Bronchial epithelial cell (primary cell): ENCODE data around the gene GPR179. TPM values are rescaled to one million over a fixed set of nuclear protein-coding genes. Genes with fewer than 3 reads are reported as not detected.

Source experiments
- DNase-seq: peaks from one replicate; pipeline ENCODE4 v3.0.0-alpha.2; 2010; ENCODE audit warnings: low read depth
- FAIRE-seq: peaks from 2 replicates; lab custom pipeline; 2011; peaks lifted over from hg19 to GRCh38; lab: Jason Lieb, UNC
- H3K27me3 ChIP-seq: 2 replicates; pipeline ENCODE4 v1.5.1; 2011; ENCODE audit warnings: low read length; ENCODE audit not compliant: control insufficient read depth, insufficient read depth
- H3K36me3 ChIP-seq: 2 replicates; pipeline ENCODE4 v1.5.1; 2011; ENCODE audit warnings: low read length; ENCODE audit not compliant: control insufficient read depth, insufficient read depth
- H3K4me3 ChIP-seq: 2 replicates; pipeline ENCODE4 v1.5.1; 2011; ENCODE audit warnings: mild to moderate bottlenecking, low read depth, low read length, control low read depth
- CTCF ChIP-seq: IDR thresholded peaks from 2 replicates; pipeline ENCODE4 v1.5.1; 2011; ENCODE audit warnings: mild to moderate bottlenecking, moderate library complexity, low read length, control low read depth, inconsistent platforms; ENCODE audit not compliant: insufficient read depth, severe bottlenecking
- total RNA-seq: library from RNA; depleted of rRNA; stranded (reverse); fragments of >200 nt; gene quantifications from 2 replicates; pipeline ENCODE4 v1.2.1, GENCODE V29; 2014

Gene GPR179
- total RNA-seq, 1 donor from 2014 or later: under 0.01 TPM

- Histone ChIP-seq H3K4me3 (no peak overlapping the region), H3K27me3 (peaks cover 1% of the 10 kb centered on the region), H3K36me3 (no peaks in the 10 kb centered on the region)
- FAIRE-seq (no peak), DNase-seq (no peak)
- TF ChIP-seq CTCF: no peak
These were observed 3.9 kb downstream of the GPR179 start for GRCh38 chr17:38339891-38340290.

- no peak for FAIRE-seq
- no peak for TF ChIP-seq CTCF
These were observed 5.2 kb downstream of the GPR179 start for GRCh38 chr17:38338535-38338934.

GRCh38 chr17:38338053-38338452, 5.7 kb downstream of the GPR179 start:
- no peak for TF ChIP-seq CTCF
- H3K27me3 ChIP-seq: peaks cover 3% of the 10 kb centered on the region
- H3K4me3 ChIP-seq: no peak overlapping the region
- no peaks in the 10 kb centered on the region for H3K36me3 ChIP-seq
- FAIRE-seq: no peak
- no peak for DNase-seq

More at GRCh38 chr17:38338535-38338934, 5.2 kb downstream of the GPR179 start:
- H3K36me3 ChIP-seq: no peaks in the 10 kb centered on the region
- no peak for DNase-seq
- no peak overlapping the region for H3K4me3 ChIP-seq
- peaks cover 1% of the 10 kb centered on the region for H3K27me3 ChIP-seq

GRCh38 chr17:38336838-38337237, 6.9 kb downstream of the GPR179 start:
- DNase-seq: no peak
- no peak overlapping the region for H3K4me3 ChIP-seq
- FAIRE-seq: no peak
- no peak for TF ChIP-seq CTCF
- H3K36me3 ChIP-seq: no peaks in the 10 kb centered on the region
- H3K27me3 ChIP-seq: peaks cover 5% of the 10 kb centered on the region

- FAIRE-seq (no peak), DNase-seq (no peak)
- peaks cover 5% of the 10 kb centered on the region for H3K27me3 ChIP-seq
- no peaks in the 10 kb centered on the region for H3K36me3 ChIP-seq
- TF ChIP-seq CTCF: no peak
- no peak overlapping the region for H3K4me3 ChIP-seq
These were observed 9.0 kb downstream of the GPR179 start for GRCh38 chr17:38334480-38335364.
